CD14-positive monocyte (primary cell): ENCODE measurements around the gene SHROOM3. TPM values are rescaled to one million over a fixed set of nuclear protein-coding genes. Genes with fewer than 3 reads are reported as not detected.

Experiments
- DNase-seq, 3 donors: peaks; one replicate each; pipeline ENCODE4 v3.0.0-alpha.2; 2011 to 2022
- H2AFZ ChIP-seq: 2 replicates; pipeline ENCODE4 v1.6.0; 2012; ENCODE audit warnings: mild to moderate bottlenecking, low read depth, low read length, inconsistent platforms; ENCODE audit not compliant: insufficient read depth, poor library complexity, severe bottlenecking
- H3K27ac ChIP-seq, 2 donors: 1 replicate in 1 of 2; 2 replicates in 1 of 2; pipeline ENCODE4 v1.5.1; 2012 to 2013; ENCODE audit warnings: low read length in 2 of 2, control low read depth in 1 of 2, inconsistent platforms in 1 of 2, low read depth in 1 of 2, mild to moderate bottlenecking in 1 of 2
- H3K27me3 ChIP-seq, 2 donors: one replicate each; pipeline versions ENCODE4 v1.6.0 to v1.6.1; 2011 to 2013; ENCODE audit warnings: low read length in 2 of 2; ENCODE audit not compliant: control insufficient read depth in 2 of 2, insufficient read depth in 2 of 2
- H3K36me3 ChIP-seq, 2 donors: replicated peaks in 1 of 2; 1 replicate in 1 of 2; 2 replicates in 1 of 2; pipeline versions ENCODE4 v1.5.1 to v1.6.1; 2012 to 2013; ENCODE audit warnings: low read length in 2 of 2, control low read depth in 1 of 2, inconsistent platforms in 1 of 2, mild to moderate bottlenecking in 1 of 2; ENCODE audit not compliant: insufficient read depth in 2 of 2, control insufficient read depth in 1 of 2
- H3K4me1 ChIP-seq, 2 donors: 1 replicate in 1 of 2; 2 replicates in 1 of 2; pipeline versions ENCODE4 v1.5.1 to v1.6.1; 2012 to 2013; ENCODE audit warnings: low read length in 2 of 2, control low read depth in 1 of 2, inconsistent platforms in 1 of 2, mild to moderate bottlenecking in 1 of 2, moderate library complexity in 1 of 2; ENCODE audit not compliant: insufficient read depth in 2 of 2, control insufficient read depth in 1 of 2
- H3K4me2 ChIP-seq: replicated peaks from 2 replicates; pipeline ENCODE3; 2012; ENCODE audit warnings: low read length, moderate library complexity, mild to moderate bottlenecking; ENCODE audit not compliant: poor library complexity, severe bottlenecking; ENCODE audit errors: extremely low read depth
- H3K4me3 ChIP-seq, 3 experiments: fragments of 200-600 bp in 1 of 3; sonication (generic) in 1 of 3; replicated peaks in 1 of 3; 1 replicate in 2 of 3; 2 replicates in 1 of 3; pipeline ENCODE4 v1.5.1; 2011 to 2013; ENCODE audit warnings: low read length in 3 of 3, mild to moderate bottlenecking in 3 of 3, control low read depth in 2 of 3, low read depth in 2 of 3, inconsistent platforms in 1 of 3, moderate library complexity in 1 of 3
- H3K79me2 ChIP-seq: 2 replicates; pipeline ENCODE4 v1.6.0; 2012; ENCODE audit warnings: mild to moderate bottlenecking, control low read depth, inconsistent platforms, low read length, moderate library complexity; ENCODE audit not compliant: insufficient read depth
- H3K9ac ChIP-seq: 2 replicates; pipeline ENCODE4 v1.6.0; 2017; ENCODE audit warnings: low read length, mild to moderate bottlenecking; ENCODE audit not compliant: insufficient read depth, poor library complexity, severe bottlenecking
- H3K9me3 ChIP-seq, 2 donors: replicated peaks in 1 of 2; 1 replicate in 1 of 2; 2 replicates in 1 of 2; pipeline versions ENCODE4 v1.5.1 to v1.6.1; 2012 to 2013; ENCODE audit warnings: low read length in 2 of 2, control low read depth in 1 of 2; ENCODE audit not compliant: control insufficient read depth in 1 of 2, insufficient read depth in 1 of 2
- H4K20me1 ChIP-seq: 2 replicates; pipeline ENCODE4 v1.6.0; 2012; ENCODE audit warnings: mild to moderate bottlenecking, low read length, control low read depth, moderate library complexity; ENCODE audit not compliant: insufficient read depth
- H3K27ac Mint-ChIP-seq, 7 donors: one replicate each; pipeline ENCODE4 v1.8.0; 2020; ENCODE audit warnings: mild to moderate bottlenecking in 7 of 7, mixed read lengths in 7 of 7, moderate library complexity in 6 of 7, inconsistent platforms in 2 of 7
- H3K27me3 Mint-ChIP-seq, 3 donors: one replicate each; pipeline ENCODE4 v1.8.0; 2021 to 2022; ENCODE audit warnings: low read depth in 3 of 3, mild to moderate bottlenecking in 3 of 3, mixed read lengths in 3 of 3, moderate library complexity in 3 of 3, inconsistent platforms in 1 of 3
- H3K36me3 Mint-ChIP-seq, 2 donors: one replicate each; pipeline ENCODE4 v1.8.0; 2020; ENCODE audit warnings: mixed read lengths in 2 of 2, inconsistent platforms in 1 of 2, mild to moderate bottlenecking in 1 of 2
- H3K4me1 Mint-ChIP-seq: one replicate; pipeline ENCODE4 v1.8.0; 2020; ENCODE audit warnings: mild to moderate bottlenecking, mixed read lengths
- H3K4me3 Mint-ChIP-seq, 2 donors: one replicate each; pipeline ENCODE4 v1.8.0; 2020; ENCODE audit warnings: mild to moderate bottlenecking in 2 of 2, mixed read lengths in 2 of 2, moderate library complexity in 1 of 2
- H3K9me3 Mint-ChIP-seq, 7 donors: one replicate each; pipeline ENCODE4 v1.8.0; 2020 to 2022; ENCODE audit warnings: mixed read lengths in 7 of 7, mild to moderate bottlenecking in 6 of 7, moderate library complexity in 6 of 7, inconsistent platforms in 2 of 7
- WGBS: methylation state at CpG from one replicate; pipeline ENCODE4 v1.1.5; 2013; ENCODE audit warnings: missing lambda C conversion rate; ENCODE audit not compliant: insufficient coverage; 5-methylcytosine and 5-hydroxymethylcytosine counted together
- intact Hi-C, 2 donors: fragments of 100-400 bp; cut with micrococcal nuclease; formaldehyde crosslinking; loops; one replicate each; pipeline versions ENCODE4 v1.15.0 to v1.15.1; 2023
- polyA plus RNA-seq, 3 donors: library from polyadenylated mRNA; depleted of rRNA in 1 of 3; unstranded in 2 of 3; stranded (reverse) in 1 of 3; fragments of 300-500 nt in 2 of 3; fragments of >200 nt in 1 of 3; fragmentation: Illumina TruSeq in 2 of 3; gene quantifications; 1 replicate in 2 of 3; 2 replicates in 1 of 3; pipeline ENCODE4 v1.2.3, GENCODE V29; 2012 to 2021
- small RNA-seq: library from RNA; depleted of rRNA; stranded (forward); fragments of <200 nt; gene quantifications from one replicate; pipeline ENCODE3, GENCODE V24; 2012; ENCODE audit warnings: low read depth; ENCODE audit not compliant: insufficient read length
- TF ChIP-seq, protein P1 (sequence below): fragments of 200-600 bp; IDR thresholded peaks from one replicate; pipeline ENCODE4 v1.8.0; 2022; ENCODE audit warnings: antibody characterized with exemption, mild to moderate bottlenecking

The SHROOM3 gene
- polyA plus RNA-seq, 3 donors: not detected

DNA sequence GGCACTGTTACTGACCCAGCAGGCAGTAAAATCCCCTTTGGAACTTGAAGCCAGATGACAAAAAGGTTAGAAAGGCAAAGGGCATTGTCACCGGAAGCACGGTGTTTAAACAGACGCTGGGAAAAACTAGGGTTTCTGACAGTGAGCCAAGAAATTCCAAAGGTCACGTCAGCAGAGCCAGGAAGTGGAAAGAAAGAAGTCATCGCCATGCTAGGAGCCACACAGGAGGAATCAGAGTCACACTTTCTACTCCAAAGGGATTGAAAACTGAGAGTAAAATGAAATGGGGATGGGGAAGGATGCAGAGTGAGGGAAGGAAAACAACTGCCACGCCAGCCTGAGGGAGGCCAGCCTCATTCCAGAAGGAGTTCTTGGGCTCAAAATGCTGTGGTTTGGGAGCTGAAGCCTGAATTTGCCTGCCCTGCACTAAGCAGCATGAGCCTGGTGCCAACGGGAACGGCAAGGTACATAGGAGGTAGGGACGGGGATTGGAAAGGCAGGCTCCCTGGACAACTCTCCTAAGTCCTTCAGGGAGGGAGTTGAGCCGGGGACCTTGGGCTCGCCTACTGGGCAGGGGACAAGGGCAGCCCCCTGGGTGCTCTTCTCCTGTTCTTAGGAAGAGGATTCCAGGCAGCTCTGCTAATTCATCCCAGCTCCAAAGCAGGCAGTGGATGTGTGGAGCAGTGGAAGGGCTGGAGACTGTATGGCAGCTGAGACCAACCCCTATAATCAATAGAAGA, 396.1 kb downstream of the SHROOM3 start:
- no peaks in the 10 kb centered on the region for H3K36me3 Mint-ChIP-seq
- peak overlapping the region in 3 of 7 donors; percentile 14 to 61 (median 46) for H3K27ac Mint-ChIP-seq
- H3K27me3 ChIP-seq: no peaks in the 10 kb centered on the region
- H3K36me3 ChIP-seq: no peaks in the 10 kb centered on the region
- H3K4me3 Mint-ChIP-seq: no peak overlapping the region
- no peaks in the 10 kb centered on the region for H3K79me2 ChIP-seq
- no peaks in the 10 kb centered on the region for H3K9me3 ChIP-seq
- no peaks in the 10 kb centered on the region for H4K20me1 ChIP-seq
- peaks cover 0 to 5% (median 0%) of the 10 kb centered on the region in 7 donors for H3K9me3 Mint-ChIP-seq
- DNase-seq: no peak
- H3K27me3 Mint-ChIP-seq: peaks cover 0 to 4% (median 2%) of the 10 kb centered on the region in 3 donors
- H2AFZ ChIP-seq: no peak overlapping the region
- H3K4me1 ChIP-seq: no peaks in the 10 kb centered on the region
- H3K4me2 ChIP-seq: no peak overlapping the region
- no peaks in the 10 kb centered on the region for H3K4me1 Mint-ChIP-seq
- TF ChIP-seq, protein P1, sequence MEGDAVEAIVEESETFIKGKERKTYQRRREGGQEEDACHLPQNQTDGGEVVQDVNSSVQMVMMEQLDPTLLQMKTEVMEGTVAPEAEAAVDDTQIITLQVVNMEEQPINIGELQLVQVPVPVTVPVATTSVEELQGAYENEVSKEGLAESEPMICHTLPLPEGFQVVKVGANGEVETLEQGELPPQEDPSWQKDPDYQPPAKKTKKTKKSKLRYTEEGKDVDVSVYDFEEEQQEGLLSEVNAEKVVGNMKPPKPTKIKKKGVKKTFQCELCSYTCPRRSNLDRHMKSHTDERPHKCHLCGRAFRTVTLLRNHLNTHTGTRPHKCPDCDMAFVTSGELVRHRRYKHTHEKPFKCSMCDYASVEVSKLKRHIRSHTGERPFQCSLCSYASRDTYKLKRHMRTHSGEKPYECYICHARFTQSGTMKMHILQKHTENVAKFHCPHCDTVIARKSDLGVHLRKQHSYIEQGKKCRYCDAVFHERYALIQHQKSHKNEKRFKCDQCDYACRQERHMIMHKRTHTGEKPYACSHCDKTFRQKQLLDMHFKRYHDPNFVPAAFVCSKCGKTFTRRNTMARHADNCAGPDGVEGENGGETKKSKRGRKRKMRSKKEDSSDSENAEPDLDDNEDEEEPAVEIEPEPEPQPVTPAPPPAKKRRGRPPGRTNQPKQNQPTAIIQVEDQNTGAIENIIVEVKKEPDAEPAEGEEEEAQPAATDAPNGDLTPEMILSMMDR: no peak
- no peak overlapping the region for H3K9ac ChIP-seq
- no peak overlapping the region for H3K27ac ChIP-seq
- no peak overlapping the region for H3K4me3 ChIP-seq
- intact Hi-C loops: no loop called here
- WGBS: 88% methylated on average over 9 of the region's 11 CpGs

DNA sequence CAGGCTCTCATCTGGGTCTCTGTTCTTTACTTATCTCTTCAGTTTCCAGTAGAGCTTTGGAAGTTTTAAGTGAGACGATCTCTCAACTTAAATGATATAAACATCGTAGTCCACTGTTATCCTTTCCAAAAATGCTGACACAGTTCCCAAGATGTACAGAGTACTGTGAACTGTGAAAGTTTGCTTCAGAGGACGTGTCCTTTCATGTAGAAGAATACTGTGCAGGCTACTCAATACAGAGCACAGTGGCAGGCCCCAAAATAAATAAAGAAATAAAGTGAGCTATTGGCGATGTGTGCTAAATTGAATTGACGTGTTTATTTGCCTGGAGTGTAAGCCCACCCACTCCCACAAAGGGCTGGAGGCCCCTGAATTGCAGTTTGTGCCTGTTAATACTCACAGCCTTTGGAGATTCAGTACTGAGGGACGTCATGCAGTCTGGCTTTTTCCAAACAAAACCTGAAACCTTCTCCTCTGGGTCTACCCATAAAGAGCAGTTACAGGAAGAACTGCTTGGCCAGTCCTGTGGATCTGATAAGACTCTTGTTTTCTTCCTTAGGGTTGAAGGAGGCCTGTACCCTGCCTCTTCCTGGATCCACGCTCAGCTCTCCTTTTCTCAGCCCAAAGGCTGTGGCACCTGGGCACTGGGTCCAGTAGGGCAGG, 396.8 kb downstream of the SHROOM3 start:
- no peak overlapping the region for H3K27ac Mint-ChIP-seq
- Histone ChIP-seq H3K4me2 (no peak overlapping the region), H3K4me3 (no peak overlapping the region), H2AFZ (no peak overlapping the region), H3K9me3 (no peaks in the 10 kb centered on the region), H3K9ac (no peak overlapping the region), H3K36me3 (no peaks in the 10 kb centered on the region), H3K27me3 (no peaks in the 10 kb centered on the region), H4K20me1 (no peaks in the 10 kb centered on the region), H3K4me1 (no peaks in the 10 kb centered on the region), H3K27ac (no peak overlapping the region), H3K79me2 (no peaks in the 10 kb centered on the region)
- TF ChIP-seq, protein P1: no peak
- 100% methylated on average over 1 of the region's 7 CpGs for WGBS
- H3K4me3 Mint-ChIP-seq: no peak overlapping the region
- H3K4me1 Mint-ChIP-seq: no peaks in the 10 kb centered on the region
- intact Hi-C loops: no loop called here
- DNase-seq: no peak
- peaks cover 0 to 6% (median 0%) of the 10 kb centered on the region in 7 donors for H3K9me3 Mint-ChIP-seq
- H3K27me3 Mint-ChIP-seq: peaks cover 0 to 4% (median 2%) of the 10 kb centered on the region in 3 donors
- no peaks in the 10 kb centered on the region for H3K36me3 Mint-ChIP-seq

Small RNAs within 50 kb of the gene (small RNA-seq; reads per million reads assigned to genes)
- gene MIR4450 (not detected), gene RF00278 (not detected), gene RNU6-145P (not detected)

Other genes starting within 250 kb of the SHROOM3 start
- 10 to 100 TPM; 36.8 to 73.0 (median 53.5) TPM for gene SCARB2, start 221.4 kb upstream of the SHROOM3 start, polyA plus RNA-seq
- under 1 TPM in 1 of 3 donors, not detected in 2; 0.31 TPM for gene FAM47E, start 183.5 kb upstream of the SHROOM3 start, polyA plus RNA-seq
- 1 to 10 TPM in 2 of 3 donors, under 1 TPM in 1; 0.53 to 1.5 (median 1.2) TPM for gene STBD1, start 128.5 kb upstream of the SHROOM3 start, polyA plus RNA-seq
- not detected for gene CCDC158, start 14.1 kb upstream of the SHROOM3 start, polyA plus RNA-seq